H9 (cell line): ENCODE data around the gene DEFB128. TPM values are rescaled to one million over a fixed set of nuclear protein-coding genes. Genes with fewer than 3 reads are reported as not detected.

Source experiments
- DNase-seq: peaks from one replicate; pipeline ENCODE4 v3.0.0-alpha.2; 2017
- H2AFZ ChIP-seq: one replicate; pipeline ENCODE4 v1.6.1; 2013; ENCODE audit warnings: mild to moderate bottlenecking, low read length, control low read depth, moderate library complexity
- H2AK5ac ChIP-seq: 2 replicates; pipeline ENCODE4 v1.6.1; 2013; ENCODE audit warnings: low read length, control low read depth, mixed read lengths; ENCODE audit not compliant: insufficient read length
- H2BK120ac ChIP-seq: one replicate; pipeline ENCODE4 v1.6.1; 2013; ENCODE audit warnings: low read depth, mild to moderate bottlenecking, low read length, control low read depth, inconsistent platforms; ENCODE audit not compliant: poor library complexity, severe bottlenecking
- H2BK12ac ChIP-seq: 2 replicates; pipeline ENCODE4 v1.6.1; 2013; ENCODE audit warnings: low read length, control low read depth, mixed read lengths, low read depth; ENCODE audit not compliant: insufficient read length
- H2BK15ac ChIP-seq: 2 replicates; pipeline ENCODE4 v1.6.1; 2013; ENCODE audit warnings: low read depth, low read length, control low read depth
- H2BK20ac ChIP-seq: one replicate; pipeline ENCODE4 v1.6.1; 2013; ENCODE audit warnings: low read depth, mild to moderate bottlenecking, low read length, control low read depth, inconsistent platforms; ENCODE audit not compliant: poor library complexity, severe bottlenecking
- H2BK5ac ChIP-seq: 2 replicates; pipeline ENCODE4 v1.6.1; 2013; ENCODE audit warnings: low read length, control low read depth, mixed read lengths; ENCODE audit not compliant: insufficient read length
- H3K14ac ChIP-seq: 2 replicates; pipeline ENCODE4 v1.6.1; 2013; ENCODE audit warnings: low read length, control low read depth; ENCODE audit not compliant: insufficient read depth
- H3K18ac ChIP-seq: 2 replicates; pipeline ENCODE4 v1.6.1; 2013; ENCODE audit warnings: low read depth, mild to moderate bottlenecking, mixed read lengths, low read length, control low read depth; ENCODE audit not compliant: insufficient read length
- H3K23ac ChIP-seq: 2 replicates; pipeline ENCODE4 v1.6.1; 2013; ENCODE audit warnings: low read length, control low read depth, mixed read lengths, low read depth; ENCODE audit not compliant: insufficient read length
- H3K23me2 ChIP-seq: 2 replicates; pipeline ENCODE4 v1.6.1; 2013; ENCODE audit warnings: low read depth, mild to moderate bottlenecking, mixed read lengths, low read length, control low read depth; ENCODE audit not compliant: insufficient read length, poor library complexity, severe bottlenecking
- H3K27ac ChIP-seq: 2 replicates; pipeline ENCODE4 v1.5.1; 2013; ENCODE audit warnings: low read length, control low read depth, mixed read lengths, low read depth; ENCODE audit not compliant: insufficient read length
- H3K27me3 ChIP-seq: 2 replicates; pipeline ENCODE4 v1.6.1; 2013; ENCODE audit warnings: low read length, control low read depth, inconsistent platforms; ENCODE audit not compliant: insufficient read depth
- H3K4ac ChIP-seq: 2 replicates; pipeline ENCODE4 v1.6.1; 2013; ENCODE audit warnings: low read depth, mild to moderate bottlenecking, control low read depth, inconsistent platforms, low read length, moderate library complexity
- H3K4me1 ChIP-seq: 2 replicates; pipeline ENCODE4 v1.6.1; 2013; ENCODE audit warnings: low read length, control low read depth, inconsistent platforms; ENCODE audit not compliant: insufficient read depth
- H3K4me2 ChIP-seq: 2 replicates; pipeline ENCODE4 v1.6.1; 2013; ENCODE audit warnings: low read length, control low read depth, mixed read lengths; ENCODE audit not compliant: insufficient read length, insufficient read depth
- H3K56ac ChIP-seq: 2 replicates; pipeline ENCODE4 v1.6.1; 2013; ENCODE audit warnings: low read depth, mild to moderate bottlenecking, mixed read lengths, low read length, control low read depth; ENCODE audit not compliant: insufficient read length
- H3K79me1 ChIP-seq: 2 replicates; pipeline ENCODE4 v1.6.1; 2013; ENCODE audit warnings: low read depth, mild to moderate bottlenecking, moderate library complexity, low read length, control low read depth, inconsistent platforms; ENCODE audit not compliant: insufficient read depth, poor library complexity, severe bottlenecking
- H3K79me2 ChIP-seq: 2 replicates; pipeline ENCODE4 v1.6.1; 2013; ENCODE audit warnings: low read length, control low read depth, inconsistent platforms; ENCODE audit not compliant: insufficient read depth
- H3K9ac ChIP-seq: 2 replicates; pipeline ENCODE4 v1.6.1; 2013; ENCODE audit warnings: low read length, control low read depth, mixed read lengths; ENCODE audit not compliant: insufficient read length; ENCODE audit errors: extremely low read depth
- H3K9me3 ChIP-seq: one replicate; pipeline ENCODE4 v1.6.1; 2013; ENCODE audit warnings: low read depth, low read length, inconsistent platforms; ENCODE audit not compliant: control insufficient read depth
- H3T11ph ChIP-seq: one replicate; pipeline ENCODE4 v1.6.1; 2013; ENCODE audit warnings: mild to moderate bottlenecking, low read length, control low read depth, inconsistent platforms
- H4K20me1 ChIP-seq: one replicate; pipeline ENCODE4 v1.6.1; 2013; ENCODE audit not compliant: control insufficient read depth, insufficient read length, insufficient read depth
- H4K5ac ChIP-seq: 2 replicates; pipeline ENCODE4 v1.6.1; 2013; ENCODE audit warnings: low read depth, mild to moderate bottlenecking, mixed read lengths, low read length, control low read depth; ENCODE audit not compliant: insufficient read length
- H4K8ac ChIP-seq: replicated peaks from 2 replicates; pipeline ENCODE4 v1.6.1; 2013; ENCODE audit warnings: low read length, control low read depth, mixed read lengths, low read depth; ENCODE audit not compliant: insufficient read length
- H4K91ac ChIP-seq: 2 replicates; pipeline ENCODE4 v1.6.1; 2013; ENCODE audit warnings: low read depth, mild to moderate bottlenecking, moderate library complexity, mixed read lengths, low read length, control low read depth; ENCODE audit not compliant: insufficient read length
- H3K27ac Mint-ChIP-seq, 3 experiments: 2 replicates in 2 of 3; 3 replicates in 1 of 3; pipeline ENCODE4 v1.8.0; 2020 to 2021; ENCODE audit warnings: mixed read lengths in 3 of 3, mild to moderate bottlenecking in 1 of 3, moderate library complexity in 1 of 3
- H3K27me3 Mint-ChIP-seq: 2 replicates; pipeline ENCODE4 v1.8.0; 2021; ENCODE audit warnings: low read depth, mild to moderate bottlenecking, moderate library complexity, mixed read lengths
- H3K36me3 Mint-ChIP-seq, 3 experiments: 2 replicates in 2 of 3; 3 replicates in 1 of 3; pipeline ENCODE4 v1.8.0; 2020 to 2021; ENCODE audit warnings: low read depth in 3 of 3, mixed read lengths in 3 of 3; ENCODE audit not compliant: insufficient read depth in 1 of 3
- H3K4me1 Mint-ChIP-seq, 2 experiments: 2 replicates each; pipeline ENCODE4 v1.8.0; 2020; ENCODE audit warnings: mixed read lengths in 2 of 2
- H3K4me3 Mint-ChIP-seq, 2 experiments: 2 replicates in 1 of 2; 3 replicates in 1 of 2; pipeline ENCODE4 v1.8.0; 2020 to 2021; ENCODE audit warnings: mild to moderate bottlenecking in 2 of 2, mixed read lengths in 2 of 2, moderate library complexity in 1 of 2
- H3K9me3 Mint-ChIP-seq, 2 experiments: 2 replicates in 1 of 2; 3 replicates in 1 of 2; pipeline ENCODE4 v1.8.0; 2020; ENCODE audit warnings: mild to moderate bottlenecking in 2 of 2, mixed read lengths in 2 of 2, moderate library complexity in 1 of 2
- WGBS: extraction: QIAGEN DNeasy Blood & Tissue Kit; methylation state at CpG from one replicate; pipeline ENCODE4 v1.1.7; 2013; ENCODE audit warnings: missing lambda C conversion rate, low lambda C conversion rate, mixed read lengths; ENCODE audit not compliant: insufficient read length; ENCODE audit errors: extremely low coverage; 5-methylcytosine and 5-hydroxymethylcytosine counted together
- total RNA-seq: library from RNA; stranded (reverse); gene quantifications from 2 replicates; pipeline ENCODE4 v1.2.1, GENCODE V29; 2021
- TF ChIP-seq, protein P1 (sequence below): fragments of 200-600 bp; sonication (generic); conservative IDR thresholded peaks from 3 replicates; pipeline ENCODE4 v1.8.0; 2021; ENCODE audit warnings: antibody characterized with exemption, mild to moderate bottlenecking

DEFB128 gene
- total RNA-seq, 1 experiment from 2014 or later, result not detected

- Histone ChIP-seq H3K23ac (no peak overlapping the region), H3K18ac (no peak overlapping the region), H3K79me1 (no peaks in the 10 kb centered on the region), H3K56ac (no peak overlapping the region), H2BK120ac (no peak overlapping the region), H2AK5ac (no peak overlapping the region), H4K91ac (no peak overlapping the region), H2BK15ac (no peak overlapping the region), H3K14ac (no peak overlapping the region), H2BK5ac (no peak overlapping the region), H4K5ac (no peak overlapping the region), H2BK20ac (no peak overlapping the region), H3K9ac (no peak overlapping the region), H3K4ac (no peak overlapping the region), H3K27me3 (no peaks in the 10 kb centered on the region), H3K79me2 (no peaks in the 10 kb centered on the region), H3K4me1 (no peaks in the 10 kb centered on the region), H3T11ph (no peak overlapping the region), H3K9me3 (peaks cover 22% of the 10 kb centered on the region), H3K4me2 (no peak overlapping the region), H3K23me2 (no peaks in the 10 kb centered on the region), H2BK12ac (no peak overlapping the region), H2AFZ (no peak overlapping the region), H3K27ac (no peak overlapping the region), H4K8ac (no peak overlapping the region), H4K20me1 (no peaks in the 10 kb centered on the region)
- TF ChIP-seq, protein P1, sequence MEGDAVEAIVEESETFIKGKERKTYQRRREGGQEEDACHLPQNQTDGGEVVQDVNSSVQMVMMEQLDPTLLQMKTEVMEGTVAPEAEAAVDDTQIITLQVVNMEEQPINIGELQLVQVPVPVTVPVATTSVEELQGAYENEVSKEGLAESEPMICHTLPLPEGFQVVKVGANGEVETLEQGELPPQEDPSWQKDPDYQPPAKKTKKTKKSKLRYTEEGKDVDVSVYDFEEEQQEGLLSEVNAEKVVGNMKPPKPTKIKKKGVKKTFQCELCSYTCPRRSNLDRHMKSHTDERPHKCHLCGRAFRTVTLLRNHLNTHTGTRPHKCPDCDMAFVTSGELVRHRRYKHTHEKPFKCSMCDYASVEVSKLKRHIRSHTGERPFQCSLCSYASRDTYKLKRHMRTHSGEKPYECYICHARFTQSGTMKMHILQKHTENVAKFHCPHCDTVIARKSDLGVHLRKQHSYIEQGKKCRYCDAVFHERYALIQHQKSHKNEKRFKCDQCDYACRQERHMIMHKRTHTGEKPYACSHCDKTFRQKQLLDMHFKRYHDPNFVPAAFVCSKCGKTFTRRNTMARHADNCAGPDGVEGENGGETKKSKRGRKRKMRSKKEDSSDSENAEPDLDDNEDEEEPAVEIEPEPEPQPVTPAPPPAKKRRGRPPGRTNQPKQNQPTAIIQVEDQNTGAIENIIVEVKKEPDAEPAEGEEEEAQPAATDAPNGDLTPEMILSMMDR, result no peak
- Mint-ChIP-seq H3K9me3 (peaks cover 0 to 59% of the 10 kb centered on the region in 2 experiments; a peak in 3 of 5 replicates), H3K27ac (no peak overlapping the region), H3K36me3 (no peaks in the 10 kb centered on the region), H3K27me3 (peaks cover 15% of the 10 kb centered on the region), H3K4me1 (no peaks in the 10 kb centered on the region), H3K4me3 (no peak overlapping the region)
- DNase-seq, result no peak
- no CpG with 5 or more reads among the region's 3 CpGs for WGBS
These were observed 24.9 kb downstream of the DEFB128 start for GRCh38 chr20:164618-165017.
